Gastrocnemius medialis (tissue), 4 donors: ENCODE results near the gene FNDC5. TPM values are rescaled to one million over a fixed set of nuclear protein-coding genes. Genes with fewer than 3 reads are reported as not detected.

Experiments
- ATAC-seq, 2 donors: fragments of 150-250 bp; one replicate each; pipeline ENCODE4 v1.9.1; 2016
- DNase-seq, 2 donors: peaks; one replicate each; pipeline ENCODE4 v3.0.0-alpha.2; 2019
- H3K27ac ChIP-seq, 4 donors: fragments of 200-600 bp; sonication (generic); 1 replicate in 1 of 4; 2 replicates in 3 of 4; pipeline ENCODE4 v1.5.1; 2016 to 2018; ENCODE audit warnings: mild to moderate bottlenecking in 2 of 4, moderate library complexity in 1 of 4
- H3K27me3 ChIP-seq, 3 donors: fragments of 200-600 bp; sonication (generic) in 2 of 3; 1 replicate in 1 of 3; 2 replicates in 2 of 3; pipeline versions ENCODE4 v1.5.1 to v1.6.0; 2016 to 2019; ENCODE audit warnings: mild to moderate bottlenecking in 1 of 3, moderate library complexity in 1 of 3
- H3K36me3 ChIP-seq, 2 donors: fragments of 200-600 bp; sonication (generic) in 1 of 2; one replicate each; pipeline ENCODE4 v1.5.1; 2017 to 2018
- H3K4me1 ChIP-seq, 2 donors: fragments of 200-600 bp; sonication (generic) in 1 of 2; one replicate each; pipeline ENCODE4 v1.5.1; 2016 to 2017; ENCODE audit warnings: mild to moderate bottlenecking in 2 of 2
- H3K4me3 ChIP-seq, 4 donors: fragments of 200-600 bp; sonication (generic) in 3 of 4; 1 replicate in 1 of 4; 2 replicates in 3 of 4; pipeline ENCODE4 v1.5.1; 2016 to 2019; ENCODE audit warnings: mild to moderate bottlenecking in 2 of 4
- H3K9me3 ChIP-seq, 3 donors: fragments of 200-600 bp; sonication (generic) in 2 of 3; 1 replicate in 1 of 3; 2 replicates in 2 of 3; pipeline ENCODE4 v1.5.1; 2016 to 2019
- POLR2A ChIP-seq, 2 donors: fragments of 450-650 bp; IDR thresholded peaks; one replicate each; pipeline ENCODE4 v1.6.1; 2017; ENCODE audit warnings: antibody characterized with exemption in 2 of 2, mild to moderate bottlenecking in 2 of 2, moderate library complexity in 2 of 2
- in situ Hi-C, 4 donors: fragments of 200-750 bp; cut with MboI; loops; one replicate each; pipeline versions ENCODE4 v1.15.0 to v1.8.0; 2017; ENCODE audit warnings: low sequenced_read_pairs in 4 of 4
- intact Hi-C: fragments of 100-400 bp; cut with DNase I; formaldehyde crosslinking; loops from one replicate; pipeline ENCODE4 v1.15.1; 2023; ENCODE audit warnings: low total_unique reads
- total RNA-seq, 4 donors: library from RNA; depleted of rRNA; stranded (reverse); fragments of >200 nt; gene quantifications; one replicate each; pipeline versions ENCODE4 v1.1.0 to v1.2.3, GENCODE V29; 2016
- TF ChIP-seq, protein P1 (sequence below), 5 experiments: fragments of 450-650 bp in 3 of 5; fragments of 200-600 bp in 2 of 5; sonication (generic) in 2 of 5; IDR thresholded peaks in 4 of 5; conservative IDR thresholded peaks in 1 of 5; 1 replicate in 4 of 5; 2 replicates in 1 of 5; pipeline ENCODE4 v1.5.1; 2016 to 2019; ENCODE audit warnings: antibody characterized with exemption in 5 of 5, mild to moderate bottlenecking in 3 of 5, moderate library complexity in 3 of 5

FNDC5 gene
- total RNA-seq, 4 donors from 2014 or later = 39.6 to 274 (median 114) TPM

DNA sequence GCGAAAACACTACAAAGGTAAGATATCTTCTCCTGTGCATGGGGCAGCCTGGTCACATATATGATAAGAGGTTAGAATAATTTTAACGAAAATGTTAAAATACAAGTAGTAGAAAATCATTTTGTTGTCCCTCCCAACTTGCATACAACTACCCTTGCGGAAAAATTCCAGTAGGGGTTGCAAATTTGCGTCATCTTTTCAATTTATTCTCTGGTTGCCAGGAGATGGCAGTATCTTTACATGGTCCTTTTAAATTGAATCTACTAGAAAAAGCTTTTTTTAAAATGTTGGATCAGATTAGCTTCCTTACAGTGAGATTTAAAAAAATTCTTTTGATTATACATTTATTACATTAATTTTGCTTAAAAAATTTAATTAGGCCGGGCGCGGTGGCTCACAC, 42.4 kb downstream of the FNDC5 start:
- H3K4me1 ChIP-seq = no peaks in the 10 kb centered on the region
- ATAC-seq = no peak
- peaks cover 0 to 81% of the 10 kb centered on the region in 2 donors for H3K36me3 ChIP-seq
- no peaks in the 10 kb centered on the region for H3K27me3 ChIP-seq
- DNase-seq = no peak
- intact Hi-C loops (no loop called here), in situ Hi-C loops (no loop called here)
- TF ChIP-seq POLR2A (IDR thresholded peaks at IDR 0.05) = no peak
- TF ChIP-seq, protein P1, sequence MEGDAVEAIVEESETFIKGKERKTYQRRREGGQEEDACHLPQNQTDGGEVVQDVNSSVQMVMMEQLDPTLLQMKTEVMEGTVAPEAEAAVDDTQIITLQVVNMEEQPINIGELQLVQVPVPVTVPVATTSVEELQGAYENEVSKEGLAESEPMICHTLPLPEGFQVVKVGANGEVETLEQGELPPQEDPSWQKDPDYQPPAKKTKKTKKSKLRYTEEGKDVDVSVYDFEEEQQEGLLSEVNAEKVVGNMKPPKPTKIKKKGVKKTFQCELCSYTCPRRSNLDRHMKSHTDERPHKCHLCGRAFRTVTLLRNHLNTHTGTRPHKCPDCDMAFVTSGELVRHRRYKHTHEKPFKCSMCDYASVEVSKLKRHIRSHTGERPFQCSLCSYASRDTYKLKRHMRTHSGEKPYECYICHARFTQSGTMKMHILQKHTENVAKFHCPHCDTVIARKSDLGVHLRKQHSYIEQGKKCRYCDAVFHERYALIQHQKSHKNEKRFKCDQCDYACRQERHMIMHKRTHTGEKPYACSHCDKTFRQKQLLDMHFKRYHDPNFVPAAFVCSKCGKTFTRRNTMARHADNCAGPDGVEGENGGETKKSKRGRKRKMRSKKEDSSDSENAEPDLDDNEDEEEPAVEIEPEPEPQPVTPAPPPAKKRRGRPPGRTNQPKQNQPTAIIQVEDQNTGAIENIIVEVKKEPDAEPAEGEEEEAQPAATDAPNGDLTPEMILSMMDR (IDR thresholded peaks at IDR 0.05 in 4 of 5, conservative IDR thresholded peaks at IDR 0.05 in 1 of 5) = no peak
- H3K9me3 ChIP-seq = no peaks in the 10 kb centered on the region
- H3K4me3 ChIP-seq = no peak overlapping the region
- no peak overlapping the region for H3K27ac ChIP-seq

DNA sequence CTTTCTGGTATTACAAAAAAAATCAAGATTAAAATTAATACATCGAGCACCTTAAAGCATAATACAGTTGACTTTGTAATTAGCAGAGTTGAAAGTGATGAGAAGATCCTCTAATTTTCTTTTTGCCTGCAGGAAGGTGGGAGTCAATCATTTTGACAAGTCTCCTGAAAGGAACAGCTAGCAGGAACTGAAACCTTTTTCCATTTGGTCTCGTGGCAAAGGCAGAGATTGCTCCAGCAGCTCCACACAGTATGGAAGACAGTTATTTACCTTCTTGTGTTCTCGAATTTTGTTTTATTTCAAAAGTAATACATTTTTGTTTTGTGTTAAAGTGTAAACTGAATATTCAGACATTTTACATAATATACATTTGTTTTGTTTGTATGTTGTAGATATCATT, 45.5 kb downstream of the FNDC5 start:
- DNase-seq (no peak), ATAC-seq (no peak)
- TF ChIP-seq, protein P1 (IDR thresholded peaks at IDR 0.05 in 4 of 5, conservative IDR thresholded peaks at IDR 0.05 in 1 of 5) = no peak
- TF ChIP-seq POLR2A (IDR thresholded peaks at IDR 0.05) = no peak
- intact Hi-C loops = no loop called here
- H3K27ac ChIP-seq = no peak overlapping the region
- H3K4me3 ChIP-seq = no peak overlapping the region
- in situ Hi-C loops = no loop called here
- H3K27me3 ChIP-seq = no peaks in the 10 kb centered on the region
- H3K36me3 ChIP-seq = peaks cover 0 to 49% of the 10 kb centered on the region in 2 donors
- no peaks in the 10 kb centered on the region for H3K9me3 ChIP-seq
- no peaks in the 10 kb centered on the region for H3K4me1 ChIP-seq

DNA sequence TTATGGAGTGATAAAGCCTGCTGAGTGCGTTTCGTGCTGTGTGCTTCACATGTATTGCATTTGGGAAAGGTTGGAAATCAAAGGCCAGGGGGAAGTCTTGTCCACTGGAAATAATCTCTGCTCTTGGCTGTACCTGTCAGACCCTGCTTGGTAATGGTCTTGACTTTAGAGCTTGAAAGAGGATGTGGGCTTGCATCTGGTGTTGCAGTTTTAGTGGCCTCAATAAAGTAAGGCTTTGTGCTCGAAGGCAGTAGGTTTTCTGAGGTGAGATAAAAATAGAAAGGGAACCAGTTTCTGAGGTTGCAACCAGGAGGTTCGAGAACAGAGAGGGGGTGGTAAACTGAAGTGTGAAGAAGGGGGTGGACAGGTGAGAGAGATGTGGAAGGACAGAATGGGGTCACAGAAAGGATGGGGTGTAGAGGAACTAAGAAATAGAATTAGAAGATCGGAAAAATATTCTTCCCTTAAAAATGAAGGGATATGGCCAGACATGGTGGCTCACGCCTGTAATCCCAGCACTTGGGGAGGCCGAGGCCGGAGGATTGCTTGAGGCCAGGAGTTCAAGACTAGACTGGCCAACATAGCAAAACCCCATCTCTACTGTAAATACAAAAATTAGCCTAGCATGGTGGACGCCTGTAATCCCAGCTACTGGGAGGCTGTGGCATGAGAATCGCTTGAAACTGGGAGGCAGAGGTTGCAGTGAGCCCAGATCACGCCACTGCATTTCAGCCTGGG, 51.7 kb downstream of the FNDC5 start:
- Histone ChIP-seq H3K4me1 (peaks cover 35 to 38% of the 10 kb centered on the region in 2 donors), H3K27ac (peak overlapping the region; percentile 95 to 99 (median 96)), H3K9me3 (no peaks in the 10 kb centered on the region), H3K36me3 (no peaks in the 10 kb centered on the region), H3K27me3 (no peaks in the 10 kb centered on the region), H3K4me3 (peak overlapping the region; percentile 91 to 98 (median 93))
- in situ Hi-C loops (no loop called here), intact Hi-C loops (loop anchor here (5.0 kb wide), 3 partner anchors 117 to 653 kb away; partner anchors contain the start of genes SYNC and ZSCAN20)
- ATAC-seq (no peak), DNase-seq (no peak)
- TF ChIP-seq, protein P1 (IDR thresholded peaks at IDR 0.05 in 4 of 5, conservative IDR thresholded peaks at IDR 0.05 in 1 of 5) = no peak
- no peak for TF ChIP-seq POLR2A (IDR thresholded peaks at IDR 0.05)

DNA sequence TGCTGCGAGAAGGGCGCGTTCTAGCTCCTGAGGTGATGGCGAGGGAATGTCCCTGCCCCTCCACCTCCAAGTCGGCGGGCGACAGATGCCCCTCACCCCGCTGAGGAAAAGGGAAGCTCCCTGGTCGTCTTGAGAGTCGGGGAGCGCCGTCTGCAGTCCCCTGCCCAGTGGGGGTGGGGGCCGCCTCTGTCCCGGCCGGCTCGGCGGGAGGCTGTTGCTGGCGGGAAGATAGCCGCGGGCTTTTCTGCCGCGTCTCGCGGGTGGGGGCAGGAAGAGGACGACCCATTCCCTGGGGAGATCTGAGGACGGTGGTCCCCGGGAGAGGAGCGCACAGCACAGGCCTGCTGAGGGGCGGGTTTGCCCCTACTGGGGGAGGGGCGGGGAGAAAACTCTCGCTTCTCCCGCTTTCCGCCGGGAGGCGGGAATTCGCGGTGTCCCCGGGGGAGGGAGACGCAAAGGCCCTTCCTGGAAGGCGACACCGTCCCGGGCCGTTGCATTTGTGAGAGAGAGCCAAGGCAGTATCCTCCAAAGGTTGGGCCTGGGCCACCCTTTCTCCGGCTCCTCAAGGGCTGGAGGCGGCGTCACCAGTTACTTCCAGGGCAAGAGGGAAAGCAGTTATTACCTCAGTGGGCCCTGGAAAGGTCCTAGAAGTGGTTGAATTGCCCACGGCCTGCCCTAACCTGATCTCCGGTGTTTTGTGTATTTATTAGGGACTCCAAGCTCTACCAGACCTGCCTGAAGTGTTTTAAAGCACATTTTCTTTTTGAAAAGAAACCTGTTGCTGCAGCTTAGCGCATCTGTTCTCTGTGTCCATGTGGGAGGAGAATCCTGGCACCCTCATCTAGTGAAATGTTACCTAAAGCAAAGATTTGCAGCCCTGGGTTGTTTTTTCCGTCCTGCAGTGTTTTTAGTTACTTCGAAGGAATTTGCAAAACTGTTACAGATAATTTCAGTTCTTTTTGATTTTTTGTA, 52.6 kb downstream of the FNDC5 start:
- ATAC-seq (peak; percentile 44 to 55), DNase-seq (peak; percentile 58 to 85)
- in situ Hi-C loops = no loop called here
- peak overlapping the region; percentile 91 to 98 (median 93) for H3K4me3 ChIP-seq
- H3K27me3 ChIP-seq = no peaks in the 10 kb centered on the region
- peak overlapping the region; percentile 95 to 99 (median 96) for H3K27ac ChIP-seq
- intact Hi-C loops = loop anchor here (1.0 to 5.0 kb wide), 4 partner anchors 116 to 654 kb away; partner anchors contain the start of genes RBBP4, SYNC and ZSCAN20
- no peaks in the 10 kb centered on the region for H3K36me3 ChIP-seq
- TF ChIP-seq, protein P1 (IDR thresholded peaks at IDR 0.05 in 4 of 5, conservative IDR thresholded peaks at IDR 0.05 in 1 of 5) = no peak
- TF ChIP-seq POLR2A (IDR thresholded peaks at IDR 0.05) = no peak
- H3K4me1 ChIP-seq = peaks cover 44 to 45% of the 10 kb centered on the region in 2 donors
- no peaks in the 10 kb centered on the region for H3K9me3 ChIP-seq
